IMR-90 (cell line): Measurements from ENCODE around the gene RAD23B. TPM values are rescaled to one million over a fixed set of nuclear protein-coding genes. Genes with fewer than 3 reads are reported as not detected.

Experiments used
- ATAC-seq: fragments of 200-7000 bp; cut with Tn5 transposase; 2 replicates; pipeline ENCODE4 v1.9.1; 2020; ENCODE audit warnings: low read depth, mild to moderate bottlenecking, moderate library complexity
- BruUV-seq: library from RNA; stranded (reverse); fragments of 400-500 nt; replicated peaks from 2 replicates; lab custom pipeline; 2021; lab: Mats Ljungman, UMichigan
- CTCF ChIA-PET: fragments of 300-600 bp; formaldehyde crosslinking; extraction: SDS; loops from one replicate; lab custom pipeline; 2021; ENCODE audit warnings: antibody characterized with exemption; lab: Yijun Ruan, JAX
- POLR2A ChIA-PET: fragments of 300-600 bp; sonication (Branson Sonifier 250); formaldehyde crosslinking; loops from one replicate; lab custom pipeline; 2022; ENCODE audit warnings: antibody characterized with exemption; ENCODE audit not compliant: unreplicated experiment; lab: Charles Lee
- DNase-seq: peaks from one replicate; pipeline ENCODE4 v3.0.0; 2013
- H2AFZ ChIP-seq: replicated peaks from 2 replicates; pipeline ENCODE3; 2013; ENCODE audit warnings: low read length, mild to moderate bottlenecking; ENCODE audit not compliant: poor library complexity
- H2AK5ac ChIP-seq: 2 replicates; pipeline ENCODE4 v1.6.1; 2013; ENCODE audit warnings: low read depth, low read length, inconsistent platforms
- H2AK9ac ChIP-seq: replicated peaks from 2 replicates; pipeline ENCODE3; 2013; ENCODE audit warnings: mild to moderate bottlenecking, low read depth, low read length, moderate library complexity; ENCODE audit not compliant: poor library complexity
- H2BK120ac ChIP-seq: 2 replicates; pipeline ENCODE4 v1.6.1; 2013; ENCODE audit warnings: low read depth, low read length, inconsistent platforms
- H2BK15ac ChIP-seq: 3 replicates; pipeline ENCODE4 v1.6.1; 2013; ENCODE audit warnings: low read depth, low read length, inconsistent platforms
- H2BK20ac ChIP-seq: 2 replicates; pipeline ENCODE4 v1.6.1; 2013; ENCODE audit warnings: low read depth, mild to moderate bottlenecking, inconsistent platforms, low read length, moderate library complexity
- H2BK5ac ChIP-seq: 2 replicates; pipeline ENCODE4 v1.6.1; 2013; ENCODE audit warnings: mild to moderate bottlenecking, low read depth, low read length, inconsistent platforms; ENCODE audit not compliant: poor library complexity, severe bottlenecking
- H3K14ac ChIP-seq: replicated peaks from 2 replicates; pipeline ENCODE4 v1.6.1; 2013; ENCODE audit warnings: low read depth, low read length, inconsistent platforms
- H3K18ac ChIP-seq: 2 replicates; pipeline ENCODE4 v1.6.1; 2013; ENCODE audit warnings: low read depth, low read length, control low read depth
- H3K23ac ChIP-seq: 2 replicates; pipeline ENCODE4 v1.6.1; 2013; ENCODE audit warnings: low read depth, low read length, inconsistent platforms
- H3K27ac ChIP-seq: 2 replicates; pipeline ENCODE4 v1.5.1; 2013; ENCODE audit warnings: mild to moderate bottlenecking, control low read depth, low read length; ENCODE audit not compliant: insufficient read depth
- H3K27me3 ChIP-seq: 2 replicates; pipeline ENCODE4 v1.6.1; 2013; ENCODE audit warnings: low read length; ENCODE audit not compliant: control insufficient read depth, insufficient read depth
- H3K36me3 ChIP-seq: 2 replicates; pipeline ENCODE4 v1.6.1; 2013; ENCODE audit warnings: low read length, mixed read lengths; ENCODE audit not compliant: control insufficient read depth, insufficient read depth
- H3K4ac ChIP-seq: 2 replicates; pipeline ENCODE4 v1.6.1; 2013; ENCODE audit warnings: low read depth, low read length, inconsistent platforms
- H3K4me1 ChIP-seq: 2 replicates; pipeline ENCODE4 v1.6.1; 2013; ENCODE audit warnings: low read length, mixed read lengths; ENCODE audit not compliant: control insufficient read depth, insufficient read depth
- H3K4me2 ChIP-seq: 2 replicates; pipeline ENCODE4 v1.6.1; 2013; ENCODE audit warnings: low read depth, mild to moderate bottlenecking, control low read depth, low read length, moderate library complexity
- H3K4me3 ChIP-seq: 2 replicates; pipeline ENCODE4 v1.5.1; 2013; ENCODE audit warnings: low read depth, mild to moderate bottlenecking, control low read depth, low read length, moderate library complexity; ENCODE audit not compliant: insufficient read depth
- H3K56ac ChIP-seq: 2 replicates; pipeline ENCODE4 v1.6.1; 2013; ENCODE audit warnings: low read length, inconsistent platforms; ENCODE audit not compliant: insufficient read depth; ENCODE audit errors: extremely low read depth
- H3K79me1 ChIP-seq, 2 experiments: 2 replicates each; pipeline ENCODE4 v1.6.1; 2013; ENCODE audit warnings: low read length in 2 of 2, inconsistent platforms in 1 of 2, low read depth in 1 of 2
- H3K9ac ChIP-seq: 2 replicates; pipeline ENCODE4 v1.6.1; 2013; ENCODE audit warnings: low read depth, low read length, control low read depth
- H3K9me1 ChIP-seq: 2 replicates; pipeline ENCODE4 v1.6.1; 2013; ENCODE audit warnings: low read length, inconsistent platforms; ENCODE audit not compliant: insufficient read depth
- H3K9me3 ChIP-seq: 2 replicates; pipeline ENCODE4 v1.6.1; 2013; ENCODE audit warnings: low read length; ENCODE audit not compliant: control insufficient read depth, insufficient read depth
- H4K20me1 ChIP-seq: 2 replicates; pipeline ENCODE4 v1.6.1; 2013; ENCODE audit warnings: low read length, inconsistent platforms; ENCODE audit not compliant: insufficient read depth
- H4K5ac ChIP-seq: 2 replicates; pipeline ENCODE4 v1.6.1; 2013; ENCODE audit warnings: mild to moderate bottlenecking, low read depth, low read length, control low read depth
- H4K8ac ChIP-seq, 2 experiments: 2 replicates each; pipeline ENCODE4 v1.6.1; 2013; ENCODE audit warnings: low read depth in 2 of 2, low read length in 2 of 2, control low read depth in 1 of 2, inconsistent platforms in 1 of 2
- H4K91ac ChIP-seq: 2 replicates; pipeline ENCODE4 v1.6.1; 2013; ENCODE audit warnings: low read depth, low read length, inconsistent platforms; ENCODE audit not compliant: insufficient read depth
- BHLHE40 ChIP-seq: fragments of 150-350 bp; IDR thresholded peaks from 2 replicates; pipeline ENCODE4 v1.6.1; 2016; ENCODE audit warnings: mild to moderate bottlenecking, low read depth, low read length
- CEBPB ChIP-seq: IDR thresholded peaks from 2 replicates; pipeline ENCODE4 v1.6.1; 2012; ENCODE audit warnings: low read depth, low read length, improper control_type of control experiment
- CHD1 ChIP-seq: IDR thresholded peaks from 2 replicates; pipeline ENCODE4 v1.6.1; 2012; ENCODE audit warnings: low read depth, low read length, improper control_type of control experiment
- MAFK ChIP-seq: IDR thresholded peaks from 2 replicates; pipeline ENCODE4 v1.6.1; 2012; ENCODE audit warnings: low read depth, low read length, improper control_type of control experiment
- MXI1 ChIP-seq: IDR thresholded peaks from 2 replicates; pipeline ENCODE4 v1.6.1; 2012; ENCODE audit warnings: low read depth, mild to moderate bottlenecking, low read length, moderate library complexity, borderline replicate concordance
- POLR2A ChIP-seq: IDR thresholded peaks from 2 replicates; pipeline ENCODE4 v1.6.1; 2012; ENCODE audit warnings: mild to moderate bottlenecking, low read depth, low read length
- RFX5 ChIP-seq: IDR thresholded peaks from 2 replicates; pipeline ENCODE4 v1.8.0; 2012; ENCODE audit warnings: low read depth, mild to moderate bottlenecking, low read length, moderate library complexity
- whole genome bisulfite sequencing, 2 experiments: methylation state at CpG; one replicate each; pipeline versions ENCODE4 v1.1.5 to v1.1.7; 2013; ENCODE audit warnings: missing lambda C conversion rate in 2 of 2; ENCODE audit not compliant: insufficient read length in 1 of 2; ENCODE audit errors: extremely low coverage in 2 of 2; 5-methylcytosine and 5-hydroxymethylcytosine counted together
- dilution Hi-C: fragments of 300-500 bp; cut with HindIII; formaldehyde crosslinking; loops from one replicate; pipeline ENCODE4 v1.14.3; 2018; ENCODE audit warnings: low sequenced_read_pairs; ENCODE audit not compliant: unreplicated experiment
- in situ Hi-C: fragments of 300-500 bp; cut with MboI; formaldehyde crosslinking; loops from 3 replicates; pipeline ENCODE4 v1.14.3; 2019; ENCODE audit warnings: low sequenced_read_pairs, inconsistent platforms, mixed read lengths
- intact Hi-C: fragments of 100-400 bp; cut with micrococcal nuclease; formaldehyde crosslinking; loops from 2 replicates; pipeline ENCODE4 v1.10.0; 2022
- polyA plus RNA-seq, 3 experiments: library from polyadenylated mRNA; depleted of rRNA; stranded (reverse); fragments of >200 nt; gene quantifications; 2 replicates each; pipeline ENCODE4 v1.2.3, GENCODE V29; 2012; ENCODE audit warnings: low replicate concordance in 1 of 3
- total RNA-seq: library from RNA; depleted of rRNA; stranded (reverse); fragments of >200 nt; gene quantifications from 2 replicates; pipeline ENCODE4 v1.2.3, GENCODE V29; 2012
- TF ChIP-seq, protein P1 (sequence below): fragments of 150-350 bp; IDR thresholded peaks from 2 replicates; pipeline ENCODE4 v1.6.1; 2016; ENCODE audit warnings: low read depth, mild to moderate bottlenecking, low read length, moderate library complexity, borderline replicate concordance

RAD23B gene
- total and polyA plus RNA-seq, 2 of the 4 experiments (the other 2 are of a cell fraction), result 126 to 148 TPM

DNA sequence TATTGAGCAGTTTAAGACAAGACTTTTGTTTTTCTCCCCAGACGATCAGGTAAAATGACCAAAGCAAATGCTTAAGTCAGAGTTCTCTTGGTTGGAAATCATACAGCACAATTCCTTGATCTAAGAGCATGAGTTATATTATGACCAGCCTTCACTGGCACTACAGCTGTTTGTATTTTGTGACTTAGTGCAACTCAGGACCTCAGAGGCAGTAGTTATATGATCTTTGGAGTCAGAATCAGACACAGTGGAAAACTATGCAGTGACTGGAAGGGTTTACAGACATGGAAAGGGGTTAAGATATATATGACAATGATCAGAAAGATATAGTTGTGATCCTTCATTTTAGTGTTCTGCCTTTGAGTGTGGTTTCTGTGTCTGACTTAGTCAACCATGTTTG, 24.3 kb downstream of the RAD23B start:
- Histone ChIP-seq H3K4me3 (no peak overlapping the region), H3K4me1 (peaks cover 2% of the 10 kb centered on the region), H3K79me1 (peaks cover 25 to 48% of the 10 kb centered on the region in 2 experiments), H2BK20ac (no peak overlapping the region), H3K9ac (no peak overlapping the region), H3K9me3 (no peaks in the 10 kb centered on the region), H3K9me1 (peaks cover 7% of the 10 kb centered on the region; the same call in 1 of the 2 replicates), H3K18ac (no peak overlapping the region), H3K27ac (no peak overlapping the region), H4K20me1 (peaks cover 46% of the 10 kb centered on the region), H2AK9ac (no peak overlapping the region), H2AFZ (no peak overlapping the region), H2BK5ac (no peak overlapping the region), H2AK5ac (no peak overlapping the region), H3K36me3 (peaks cover 29% of the 10 kb centered on the region), H3K56ac (no peak overlapping the region), H3K4me2 (no peak overlapping the region), H4K91ac (no peak overlapping the region), H4K8ac (no peak overlapping the region), H3K4ac (no peak overlapping the region), H3K23ac (peak overlapping the region; percentile 54; the same call in 1 of the 2 replicates), H2BK15ac (no peak overlapping the region), H2BK120ac (no peak overlapping the region), H3K14ac (no peak overlapping the region), H3K27me3 (no peaks in the 10 kb centered on the region), H4K5ac (no peak overlapping the region)
- DNase-seq, result peak; percentile 31
- no CpG with 5 or more reads among the region's 1 CpG for WGBS, 2 experiments
- ChIA-PET POLR2A (no interaction called here), CTCF (interaction anchor here (0.6 to 1.0 kb wide), 2 partner anchors 37 to 166 kb away, joined by 5 to 10 read pairs; no protein-coding TSS in a partner anchor)
- intact Hi-C loops, result no loop called here
- peak; percentile 48; the same call in 1 of the 2 replicates for ATAC-seq
- TF ChIP-seq CEBPB, result no peak
- no peak for TF ChIP-seq MXI1
- TF ChIP-seq POLR2A, result no peak
- TF ChIP-seq RFX5, result no peak
- TF ChIP-seq MAFK, result no peak
- TF ChIP-seq, protein P1, sequence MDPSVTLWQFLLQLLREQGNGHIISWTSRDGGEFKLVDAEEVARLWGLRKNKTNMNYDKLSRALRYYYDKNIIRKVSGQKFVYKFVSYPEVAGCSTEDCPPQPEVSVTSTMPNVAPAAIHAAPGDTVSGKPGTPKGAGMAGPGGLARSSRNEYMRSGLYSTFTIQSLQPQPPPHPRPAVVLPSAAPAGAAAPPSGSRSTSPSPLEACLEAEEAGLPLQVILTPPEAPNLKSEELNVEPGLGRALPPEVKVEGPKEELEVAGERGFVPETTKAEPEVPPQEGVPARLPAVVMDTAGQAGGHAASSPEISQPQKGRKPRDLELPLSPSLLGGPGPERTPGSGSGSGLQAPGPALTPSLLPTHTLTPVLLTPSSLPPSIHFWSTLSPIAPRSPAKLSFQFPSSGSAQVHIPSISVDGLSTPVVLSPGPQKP, result no peak
- TF ChIP-seq CHD1, result no peak
- TF ChIP-seq BHLHE40, result no peak
- in situ Hi-C loops, result no loop called here
- BruUV-seq, result no TSS peak
- dilution Hi-C loops, result no loop called here
